GM12878 (cell line): ENCODE results near the gene SIKE1. TPM values are rescaled to one million over a fixed set of nuclear protein-coding genes. Genes with fewer than 3 reads are reported as not detected.

ENCODE experiments used
- BMI1 ChIP-seq: fragments of 450-650 bp; IDR thresholded peaks from 2 replicates; pipeline ENCODE4 v1.6.1; 2016; ENCODE audit warnings: mild to moderate bottlenecking, moderate library complexity, borderline replicate concordance
- CBFB ChIP-seq: IDR thresholded peaks from 2 replicates; pipeline ENCODE4 v1.6.1; 2016; ENCODE audit warnings: antibody characterized with exemption, low read depth
- ETV6 ChIP-seq, 2 experiments: fragments of 450-650 bp in 1 of 2; IDR thresholded peaks in 1 of 2; conservative IDR thresholded peaks in 1 of 2; 2 replicates each; pipeline ENCODE4 v1.6.1; 2014; ENCODE audit warnings: antibody characterized with exemption in 1 of 2, borderline replicate concordance in 1 of 2, low read depth in 1 of 2, mild to moderate bottlenecking in 1 of 2, moderate library complexity in 1 of 2
- HDAC6 ChIP-seq: fragments of 200-600 bp; sonication (generic); IDR thresholded peaks from one replicate; pipeline ENCODE4 v1.8.0; 2017; ENCODE audit warnings: antibody characterized with exemption; ENCODE audit not compliant: unreplicated experiment
- NFXL1 ChIP-seq: fragments of 450-650 bp; IDR thresholded peaks from 2 replicates; pipeline ENCODE4 v1.6.1; 2017; ENCODE audit warnings: antibody characterized with exemption, mild to moderate bottlenecking, borderline replicate concordance
- NFYB ChIP-seq: IDR thresholded peaks from 2 replicates; pipeline ENCODE4 v1.6.1; 2011; ENCODE audit warnings: low read depth, mild to moderate bottlenecking, low read length, improper control_type of control experiment, moderate library complexity; ENCODE audit not compliant: insufficient read depth
- POLR2AphosphoS5 ChIP-seq: IDR thresholded peaks from 2 replicates; pipeline ENCODE4 v1.6.1; 2011; ENCODE audit warnings: mild to moderate bottlenecking, low read length, inconsistent platforms
- POU2F2 ChIP-seq: IDR thresholded peaks from 3 replicates; pipeline ENCODE4 v1.6.1; 2011; ENCODE audit warnings: low read depth, mild to moderate bottlenecking, low read length, borderline replicate concordance
- RAD21 ChIP-seq: IDR thresholded peaks from 2 replicates; pipeline ENCODE4 v1.6.1; 2011; ENCODE audit warnings: mild to moderate bottlenecking, low read depth, low read length, moderate library complexity; ENCODE audit not compliant: insufficient read depth
- SMC3 ChIP-seq: IDR thresholded peaks from 2 replicates; pipeline ENCODE4 v1.6.1; 2011; ENCODE audit warnings: low read length, improper control_type of control experiment, borderline replicate concordance
- TCF12 ChIP-seq: IDR thresholded peaks from 2 replicates; pipeline ENCODE4 v1.6.1; 2011; ENCODE audit warnings: low read depth, mild to moderate bottlenecking, low read length
- YBX1 ChIP-seq: fragments of 450-650 bp; IDR thresholded peaks from 2 replicates; pipeline ENCODE4 v1.6.1; 2016; ENCODE audit warnings: antibody characterized with exemption
- ZNF24 ChIP-seq: fragments of 450-650 bp; IDR thresholded peaks from 2 replicates; pipeline ENCODE4 v1.6.1; 2017; ENCODE audit warnings: antibody characterized with exemption, mild to moderate bottlenecking
- polyA plus RNA-seq, 11 experiments: library from polyadenylated mRNA; depleted of rRNA in 4 of 11; unstranded in 6 of 11; stranded (reverse) in 5 of 11; fragments of >200 nt; fragmentation: Nextera tagmentation in 4 of 11; fragmentation: Illumina TruSeq in 1 of 11; extraction: Ambion mirVana in 4 of 11; extraction: Trizol in 1 of 11; gene quantifications; 1 replicate in 1 of 11; 2 replicates in 10 of 11; pipeline versions ENCODE4 v1.2.1 to v1.2.3, GENCODE V29; 2011 to 2016; ENCODE audit warnings: inconsistent platforms in 2 of 11, missing spikeins in 2 of 11, low read depth in 1 of 11
- total RNA-seq, 4 experiments: library from RNA; depleted of rRNA in 3 of 4; stranded (reverse); fragments of >200 nt in 3 of 4; fragmentation: Illumina TruSeq in 1 of 4; extraction: Trizol in 1 of 4; gene quantifications; 2 replicates each; pipeline versions ENCODE4 v1.2.1 to v1.2.3, GENCODE V29; 2013 to 2021
- TF ChIP-seq, protein P1 (sequence below): fragments of 450-650 bp; IDR thresholded peaks from 2 replicates; pipeline ENCODE4 v1.6.1; 2016; ENCODE audit warnings: mild to moderate bottlenecking, moderate library complexity, borderline replicate concordance
- TF ChIP-seq, protein P2 (sequence below): IDR thresholded peaks from 2 replicates; pipeline ENCODE4 v1.6.1; 2011; ENCODE audit warnings: borderline replicate concordance, low read depth, mild to moderate bottlenecking, moderate library complexity, mixed read lengths, low read length; ENCODE audit not compliant: insufficient read depth; ENCODE audit errors: extremely low read length
- TF ChIP-seq, protein P3 (sequence below): IDR thresholded peaks from 2 replicates; pipeline ENCODE4 v1.6.1; 2011; ENCODE audit warnings: low read depth, mild to moderate bottlenecking, low read length, moderate library complexity, borderline replicate concordance; ENCODE audit errors: extremely low read depth
- TF ChIP-seq, protein P4 (sequence below): fragments of 450-650 bp; IDR thresholded peaks from 2 replicates; pipeline ENCODE4 v1.6.1; 2016; ENCODE audit warnings: mild to moderate bottlenecking
- TF ChIP-seq, protein P5 (sequence below): fragments of 450-650 bp; formaldehyde crosslinking; IDR thresholded peaks from 2 replicates; pipeline ENCODE4 v1.5.0; 2022; ENCODE audit warnings: mild to moderate bottlenecking, missing genetic modification characterization

SIKE1 gene
- total and polyA plus RNA-seq, 10 of the 15 experiments (the other 5 are each of a cell fraction or from before 2014, with no cell fraction given), result 10.4 to 67.0 (median 45.5) TPM

DNA sequence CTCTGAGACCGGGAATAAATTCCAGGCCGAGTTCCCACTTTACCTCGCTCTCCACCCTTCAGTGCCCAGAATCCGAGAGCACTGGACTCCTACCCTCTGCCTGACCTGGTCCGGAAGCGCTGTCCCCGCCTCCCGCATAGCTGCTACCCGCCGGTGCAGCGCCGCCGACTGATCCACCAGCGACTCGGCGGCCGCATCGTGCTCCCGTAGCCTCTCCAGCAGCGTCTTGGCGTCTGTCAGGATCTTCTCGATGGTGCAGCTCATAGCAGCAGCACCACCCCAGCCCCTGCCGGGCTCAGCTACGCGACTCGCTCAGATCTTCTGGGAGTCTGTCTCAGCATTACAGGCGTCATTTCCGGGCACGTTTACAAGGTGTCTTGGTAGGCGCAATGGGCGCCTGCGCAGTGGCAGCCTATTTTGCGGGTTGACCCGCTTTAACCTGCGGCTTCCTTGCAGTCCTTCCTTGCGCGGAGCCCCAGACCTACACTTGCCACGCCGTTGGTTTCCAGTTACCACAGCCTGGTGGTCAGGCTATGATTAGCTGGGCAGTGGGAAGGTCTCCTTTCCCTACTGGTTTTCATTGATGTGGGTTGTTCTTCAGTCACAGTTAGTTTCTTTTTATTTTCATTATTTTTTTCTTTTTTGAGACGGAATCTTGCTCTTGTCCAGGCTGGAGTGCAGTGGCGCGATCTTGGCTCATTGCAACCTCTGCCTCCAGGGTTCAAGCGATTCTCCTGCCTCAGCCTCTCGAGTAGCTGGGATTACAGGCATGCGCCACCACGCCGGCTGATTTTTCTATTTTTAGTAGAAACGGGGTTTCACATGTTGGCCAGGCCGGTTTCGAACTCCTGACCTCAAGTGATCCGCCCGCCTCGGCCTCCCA is at the start of gene SIKE1 (continued):
- TF ChIP-seq NFXL1, result no peak
- no peak for TF ChIP-seq BMI1
- TF ChIP-seq HDAC6, result no peak
- TF ChIP-seq SMC3, result no peak
- TF ChIP-seq, protein P1, sequence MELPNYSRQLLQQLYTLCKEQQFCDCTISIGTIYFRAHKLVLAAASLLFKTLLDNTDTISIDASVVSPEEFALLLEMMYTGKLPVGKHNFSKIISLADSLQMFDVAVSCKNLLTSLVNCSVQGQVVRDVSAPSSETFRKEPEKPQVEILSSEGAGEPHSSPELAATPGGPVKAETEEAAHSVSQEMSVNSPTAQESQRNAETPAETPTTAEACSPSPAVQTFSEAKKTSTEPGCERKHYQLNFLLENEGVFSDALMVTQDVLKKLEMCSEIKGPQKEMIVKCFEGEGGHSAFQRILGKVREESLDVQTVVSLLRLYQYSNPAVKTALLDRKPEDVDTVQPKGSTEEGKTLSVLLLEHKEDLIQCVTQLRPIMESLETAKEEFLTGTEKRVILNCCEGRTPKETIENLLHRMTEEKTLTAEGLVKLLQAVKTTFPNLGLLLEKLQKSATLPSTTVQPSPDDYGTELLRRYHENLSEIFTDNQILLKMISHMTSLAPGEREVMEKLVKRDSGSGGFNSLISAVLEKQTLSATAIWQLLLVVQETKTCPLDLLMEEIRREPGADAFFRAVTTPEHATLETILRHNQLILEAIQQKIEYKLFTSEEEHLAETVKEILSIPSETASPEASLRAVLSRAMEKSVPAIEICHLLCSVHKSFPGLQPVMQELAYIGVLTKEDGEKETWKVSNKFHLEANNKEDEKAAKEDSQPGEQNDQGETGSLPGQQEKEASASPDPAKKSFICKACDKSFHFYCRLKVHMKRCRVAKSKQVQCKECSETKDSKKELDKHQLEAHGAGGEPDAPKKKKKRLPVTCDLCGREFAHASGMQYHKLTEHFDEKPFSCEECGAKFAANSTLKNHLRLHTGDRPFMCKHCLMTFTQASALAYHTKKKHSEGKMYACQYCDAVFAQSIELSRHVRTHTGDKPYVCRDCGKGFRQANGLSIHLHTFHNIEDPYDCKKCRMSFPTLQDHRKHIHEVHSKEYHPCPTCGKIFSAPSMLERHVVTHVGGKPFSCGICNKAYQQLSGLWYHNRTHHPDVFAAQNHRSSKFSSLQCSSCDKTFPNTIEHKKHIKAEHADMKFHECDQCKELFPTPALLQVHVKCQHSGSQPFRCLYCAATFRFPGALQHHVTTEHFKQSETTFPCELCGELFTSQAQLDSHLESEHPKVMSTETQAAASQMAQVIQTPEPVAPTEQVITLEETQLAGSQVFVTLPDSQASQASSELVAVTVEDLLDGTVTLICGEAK, result peak; percentile 86; the same call in 1 of the 2 replicates
- TF ChIP-seq POU2F2, result peak; percentile 86; the same call in 2 of the 3 replicates
- peak; percentile 85 for TF ChIP-seq CBFB
- TF ChIP-seq, protein P2, sequence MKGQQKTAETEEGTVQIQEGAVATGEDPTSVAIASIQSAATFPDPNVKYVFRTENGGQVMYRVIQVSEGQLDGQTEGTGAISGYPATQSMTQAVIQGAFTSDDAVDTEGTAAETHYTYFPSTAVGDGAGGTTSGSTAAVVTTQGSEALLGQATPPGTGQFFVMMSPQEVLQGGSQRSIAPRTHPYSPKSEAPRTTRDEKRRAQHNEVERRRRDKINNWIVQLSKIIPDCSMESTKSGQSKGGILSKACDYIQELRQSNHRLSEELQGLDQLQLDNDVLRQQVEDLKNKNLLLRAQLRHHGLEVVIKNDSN, result no peak
- TF ChIP-seq, protein P3, sequence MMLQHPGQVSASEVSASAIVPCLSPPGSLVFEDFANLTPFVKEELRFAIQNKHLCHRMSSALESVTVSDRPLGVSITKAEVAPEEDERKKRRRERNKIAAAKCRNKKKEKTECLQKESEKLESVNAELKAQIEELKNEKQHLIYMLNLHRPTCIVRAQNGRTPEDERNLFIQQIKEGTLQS, result peak; percentile 58; the same call in 1 of the 2 replicates
- no peak; a peak in 1 of 4 replicates for TF ChIP-seq ETV6 (conservative IDR thresholded peaks at IDR 0.05 in 1 of 2, IDR thresholded peaks at IDR 0.05 in 1 of 2; ENCODE audit: borderline replicate concordance in 1 of 2, low read depth in 1 of 2)
- TF ChIP-seq, protein P4, sequence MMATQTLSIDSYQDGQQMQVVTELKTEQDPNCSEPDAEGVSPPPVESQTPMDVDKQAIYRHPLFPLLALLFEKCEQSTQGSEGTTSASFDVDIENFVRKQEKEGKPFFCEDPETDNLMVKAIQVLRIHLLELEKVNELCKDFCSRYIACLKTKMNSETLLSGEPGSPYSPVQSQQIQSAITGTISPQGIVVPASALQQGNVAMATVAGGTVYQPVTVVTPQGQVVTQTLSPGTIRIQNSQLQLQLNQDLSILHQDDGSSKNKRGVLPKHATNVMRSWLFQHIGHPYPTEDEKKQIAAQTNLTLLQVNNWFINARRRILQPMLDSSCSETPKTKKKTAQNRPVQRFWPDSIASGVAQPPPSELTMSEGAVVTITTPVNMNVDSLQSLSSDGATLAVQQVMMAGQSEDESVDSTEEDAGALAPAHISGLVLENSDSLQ, result no peak
- TF ChIP-seq YBX1, result no peak
- 0 out of 2 replicates have a peak, but pooled peaks have one; percentile 6 for TF ChIP-seq NFYB
- peak; percentile 98 for TF ChIP-seq POLR2AphosphoS5
- TF ChIP-seq RAD21, result no peak
- TF ChIP-seq TCF12, result peak; percentile 47; the same call in 1 of the 2 replicates
- no peak for TF ChIP-seq ZNF24
- TF ChIP-seq, protein P5, sequence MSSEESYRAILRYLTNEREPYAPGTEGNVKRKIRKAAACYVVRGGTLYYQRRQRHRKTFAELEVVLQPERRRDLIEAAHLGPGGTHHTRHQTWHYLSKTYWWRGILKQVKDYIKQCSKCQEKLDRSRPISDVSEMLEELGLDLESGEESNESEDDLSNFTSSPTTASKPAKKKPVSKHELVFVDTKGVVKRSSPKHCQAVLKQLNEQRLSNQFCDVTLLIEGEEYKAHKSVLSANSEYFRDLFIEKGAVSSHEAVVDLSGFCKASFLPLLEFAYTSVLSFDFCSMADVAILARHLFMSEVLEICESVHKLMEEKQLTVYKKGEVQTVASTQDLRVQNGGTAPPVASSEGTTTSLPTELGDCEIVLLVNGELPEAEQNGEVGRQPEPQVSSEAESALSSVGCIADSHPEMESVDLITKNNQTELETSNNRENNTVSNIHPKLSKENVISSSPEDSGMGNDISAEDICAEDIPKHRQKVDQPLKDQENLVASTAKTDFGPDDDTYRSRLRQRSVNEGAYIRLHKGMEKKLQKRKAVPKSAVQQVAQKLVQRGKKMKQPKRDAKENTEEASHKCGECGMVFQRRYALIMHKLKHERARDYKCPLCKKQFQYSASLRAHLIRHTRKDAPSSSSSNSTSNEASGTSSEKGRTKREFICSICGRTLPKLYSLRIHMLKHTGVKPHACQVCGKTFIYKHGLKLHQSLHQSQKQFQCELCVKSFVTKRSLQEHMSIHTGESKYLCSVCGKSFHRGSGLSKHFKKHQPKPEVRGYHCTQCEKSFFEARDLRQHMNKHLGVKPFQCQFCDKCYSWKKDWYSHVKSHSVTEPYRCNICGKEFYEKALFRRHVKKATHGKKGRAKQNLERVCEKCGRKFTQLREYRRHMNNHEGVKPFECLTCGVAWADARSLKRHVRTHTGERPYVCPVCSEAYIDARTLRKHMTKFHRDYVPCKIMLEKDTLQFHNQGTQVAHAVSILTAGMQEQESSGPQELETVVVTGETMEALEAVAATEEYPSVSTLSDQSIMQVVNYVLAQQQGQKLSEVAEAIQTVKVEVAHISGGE (CRISPR knock-in tag), result no peak
